Lower leg skin (tissue), 4 donors: ENCODE measurements around the gene SNX9. TPM values are rescaled to one million over a fixed set of nuclear protein-coding genes. Genes with fewer than 3 reads are reported as not detected.

Experiments
- DNase-seq, 2 donors: peaks; one replicate each; pipeline ENCODE4 v3.0.0-alpha.2; 2019; ENCODE audit warnings: low spot score in 2 of 2
- H3K4me3 ChIP-seq: fragments of 200-600 bp; sonication (generic); 2 replicates; pipeline ENCODE4 v1.5.1; 2017; ENCODE audit warnings: mild to moderate bottlenecking, low read depth; ENCODE audit not compliant: poor library complexity, severe bottlenecking
- CTCF ChIP-seq, 3 donors: fragments of 450-650 bp; IDR thresholded peaks; one replicate each; pipeline ENCODE4 v1.5.1; 2016; ENCODE audit warnings: antibody characterized with exemption in 3 of 3, mild to moderate bottlenecking in 3 of 3, moderate library complexity in 2 of 3
- POLR2A ChIP-seq, 2 donors: fragments of 450-650 bp; IDR thresholded peaks; one replicate each; pipeline ENCODE4 v1.6.1; 2016 to 2017; ENCODE audit warnings: antibody characterized with exemption in 2 of 2, mild to moderate bottlenecking in 1 of 2, moderate library complexity in 1 of 2
- WGBS, 2 donors: methylation state at CpG; one replicate each; pipeline ENCODE4 v1.1.5; 2018; 5-methylcytosine and 5-hydroxymethylcytosine counted together
- intact Hi-C: fragments of 100-400 bp; cut with DNase I; formaldehyde crosslinking; loops from one replicate; pipeline ENCODE4 v1.15.0; 2023; ENCODE audit warnings: low total_unique reads
- total RNA-seq, 4 donors: library from RNA; depleted of rRNA; stranded (reverse); fragments of >200 nt; gene quantifications; one replicate each; pipeline ENCODE4 v1.1.0, GENCODE V29; 2016

SNX9 gene
- total RNA-seq, 4 donors from 2014 or later: 37.4 to 59.5 (median 46.7) TPM

- intact Hi-C loops: no loop called here
Observed at GRCh38 chr6:157811476-157812173, 11.4 kb upstream of the SNX9 start.

DNA sequence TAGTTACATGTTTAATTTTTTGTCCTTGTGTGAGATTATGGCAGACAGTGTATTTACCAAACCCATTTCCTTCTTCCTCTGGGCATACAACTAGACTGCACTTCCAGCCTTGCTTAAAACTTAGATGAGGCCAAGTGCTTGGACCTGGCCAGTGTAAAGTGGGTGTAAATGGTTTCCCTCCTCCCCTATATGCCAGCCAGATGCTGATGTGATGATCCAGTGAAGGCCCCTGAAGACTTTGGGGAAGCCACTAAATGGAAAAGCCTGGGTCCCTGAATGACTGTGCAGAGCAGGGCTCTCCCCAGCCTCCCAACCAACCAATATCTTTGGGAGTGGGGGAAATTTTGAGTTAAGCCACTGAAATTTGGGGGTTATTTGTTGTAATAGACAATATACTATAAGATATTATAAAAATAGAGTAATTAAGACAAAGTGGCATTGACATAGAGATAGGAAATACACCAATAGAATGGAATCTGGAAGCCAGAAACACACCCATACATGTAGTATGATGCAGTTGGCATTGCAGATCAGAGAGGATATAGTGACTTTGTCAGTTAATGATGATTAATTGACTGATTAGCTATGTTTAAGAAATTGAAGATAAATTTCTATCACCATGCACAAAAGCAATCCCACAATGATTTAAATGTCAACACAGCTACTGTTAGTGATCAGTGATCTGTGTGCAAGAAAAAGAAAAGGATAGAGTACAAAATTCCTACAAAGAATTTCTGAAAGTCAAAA lies 10.4 kb upstream of the SNX9 start:
- DNase-seq: no peak
- intact Hi-C loops: no loop called here
- TF ChIP-seq CTCF (IDR thresholded peaks at IDR 0.05) (no peak), POLR2A (IDR thresholded peaks at IDR 0.05) (no peak)
- H3K4me3 ChIP-seq: no peak overlapping the region

More at GRCh38 chr6:157811476-157812173, 11.4 kb upstream of the SNX9 start:
- WGBS, 2 donors: 92 to 94% methylated on average over 3 of the region's 3 CpGs
- DNase-seq: no peak
- no peak for TF ChIP-seq POLR2A (IDR thresholded peaks at IDR 0.05)
- TF ChIP-seq CTCF (IDR thresholded peaks at IDR 0.05): no peak
- H3K4me3 ChIP-seq: no peak overlapping the region

DNA sequence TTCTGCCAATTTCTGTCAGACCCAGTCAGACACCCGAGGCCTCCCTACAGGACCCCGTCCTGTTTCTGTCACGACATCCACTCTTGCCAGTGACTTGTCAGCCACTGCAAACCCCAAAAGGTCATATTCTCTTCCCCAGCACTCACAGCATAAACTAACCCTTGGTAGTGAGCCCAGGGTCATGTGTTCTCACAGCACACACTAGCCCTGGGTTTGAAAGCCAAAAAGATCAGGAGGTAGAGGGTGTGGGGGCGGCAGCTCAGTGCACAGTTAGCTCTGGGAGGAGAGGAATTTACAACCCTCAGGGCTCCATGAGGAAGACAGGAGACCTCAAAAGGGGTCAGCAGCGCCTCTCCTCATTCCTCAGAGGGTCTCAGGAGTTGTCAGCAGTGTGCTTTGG lies 9.9 kb upstream of the SNX9 start:
- H3K4me3 ChIP-seq: no peak overlapping the region
- WGBS, 2 donors: 69 to 76% methylated on average over 5 of the region's 5 CpGs
- no peak for TF ChIP-seq CTCF (IDR thresholded peaks at IDR 0.05)
- TF ChIP-seq POLR2A (IDR thresholded peaks at IDR 0.05): no peak
- intact Hi-C loops: no loop called here
- peak; percentile 69 to 87 for DNase-seq

DNA sequence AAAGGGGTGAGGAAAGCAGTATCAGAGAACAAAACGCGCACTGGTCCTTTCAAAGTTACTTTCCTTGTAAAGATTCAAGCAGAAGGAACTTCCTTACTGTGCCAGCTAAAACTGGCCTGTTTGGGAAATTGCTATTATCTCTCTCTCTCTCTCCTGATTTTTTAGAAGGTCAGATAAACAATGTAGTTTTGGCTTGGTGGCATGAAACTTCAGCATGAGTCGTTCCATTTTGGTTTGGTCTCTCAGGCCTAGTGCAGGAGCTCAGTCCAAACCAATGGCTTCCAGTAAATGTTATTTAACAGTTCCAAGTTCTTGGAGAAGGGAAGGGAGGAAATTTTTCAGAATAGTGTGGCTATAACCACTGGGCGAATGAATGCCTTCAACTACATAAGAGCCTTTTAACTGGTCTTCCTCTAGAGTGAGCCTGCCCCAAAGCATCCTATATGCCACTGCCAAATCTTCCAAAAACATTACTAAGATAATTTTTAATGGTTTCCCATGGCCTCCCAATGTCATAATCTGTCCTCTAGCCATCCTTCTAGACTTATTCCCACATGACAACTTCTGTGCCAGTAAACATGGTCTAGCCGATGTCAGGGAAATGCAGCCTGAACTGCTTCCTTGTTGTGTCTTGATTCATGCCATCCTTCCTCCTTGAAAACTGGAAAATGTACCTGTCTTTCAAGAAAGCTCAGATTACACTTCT lies 9.1 kb upstream of the SNX9 start:
- TF ChIP-seq CTCF (IDR thresholded peaks at IDR 0.05) (no peak), POLR2A (IDR thresholded peaks at IDR 0.05) (no peak)
- WGBS, 2 donors: 38 to 50% methylated on average over 5 of the region's 5 CpGs
- intact Hi-C loops: no loop called here
- H3K4me3 ChIP-seq: no peak overlapping the region
- peak in 1 of 2 donors; percentile 44 for DNase-seq

- intact Hi-C loops: no loop called here
- WGBS, 2 donors: 76 to 77% methylated on average over 4 of the region's 4 CpGs
- no peak for DNase-seq
- TF ChIP-seq CTCF (IDR thresholded peaks at IDR 0.05) (no peak), POLR2A (IDR thresholded peaks at IDR 0.05) (no peak)
- no peak overlapping the region for H3K4me3 ChIP-seq
Observed at GRCh38 chr6:157814883-157815282, 8.2 kb upstream of the SNX9 start.
